Inferior parietal cortex (tissue), 1 donor: ENCODE measurements around the gene SNX21.
"Not testable (repeated sequence)": the region's sequence is repeated elsewhere in the genome, so short reads cannot be mapped to it uniquely, and the experiment has no call there.

Experiments used
- DNase-seq: peaks from one replicate; pipeline ENCODE4 v3.0.0-alpha.2; 2016; ENCODE audit errors: extremely low spot score

The SNX21 gene

DNA sequence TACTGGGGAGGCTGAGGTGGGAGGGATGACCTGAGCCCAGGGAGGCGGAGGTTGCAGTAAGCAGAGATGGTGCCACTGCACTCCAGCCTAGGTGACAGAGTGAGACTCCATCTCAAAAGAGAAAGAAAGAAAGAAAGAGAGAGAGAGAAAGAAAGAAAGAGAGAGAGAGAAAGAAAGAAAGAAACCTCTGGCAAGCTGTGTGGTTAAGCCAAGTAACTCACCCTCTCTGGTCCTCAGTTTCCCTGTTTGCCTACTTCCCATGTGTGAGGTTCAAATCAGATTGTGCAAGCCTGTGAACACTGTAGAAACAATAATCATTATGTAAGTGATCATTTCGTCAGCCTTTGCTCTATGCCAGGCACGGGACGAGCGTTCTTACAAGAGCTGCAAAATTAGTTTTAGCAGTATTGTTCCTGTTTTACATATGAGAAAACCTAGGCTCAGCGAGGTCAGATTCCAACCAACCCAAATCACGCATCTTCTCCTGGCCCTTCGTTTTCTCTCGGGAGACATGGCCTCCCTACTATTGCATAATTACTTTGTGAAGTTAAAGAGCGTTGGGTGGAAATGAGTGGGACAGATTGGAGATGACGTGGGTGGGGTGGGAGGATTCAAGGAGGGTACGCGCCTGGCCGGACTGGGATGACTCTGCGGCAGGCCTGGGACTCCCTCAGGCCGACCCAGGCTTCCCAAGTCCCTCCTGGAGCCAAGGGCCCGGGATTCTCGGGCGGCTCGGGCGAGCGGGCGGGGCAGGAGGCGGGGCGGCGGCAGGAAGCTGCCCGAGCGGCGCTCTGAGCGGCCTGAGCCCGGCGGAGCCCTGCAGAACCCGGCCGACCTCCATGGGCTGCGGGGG, at the start of gene SNX21:
Gene SNX21, plus strand, starts transcription at position 770 of the 853 bp plus-strand sequence. CDS start 121 bp downstream, outside the sequence.
- DNase-seq = peak; percentile 48

- no peak for DNase-seq
Measured at GRCh38 chr20:45788351-45788750, 45.2 kb upstream of the SNX21 start.

DNA sequence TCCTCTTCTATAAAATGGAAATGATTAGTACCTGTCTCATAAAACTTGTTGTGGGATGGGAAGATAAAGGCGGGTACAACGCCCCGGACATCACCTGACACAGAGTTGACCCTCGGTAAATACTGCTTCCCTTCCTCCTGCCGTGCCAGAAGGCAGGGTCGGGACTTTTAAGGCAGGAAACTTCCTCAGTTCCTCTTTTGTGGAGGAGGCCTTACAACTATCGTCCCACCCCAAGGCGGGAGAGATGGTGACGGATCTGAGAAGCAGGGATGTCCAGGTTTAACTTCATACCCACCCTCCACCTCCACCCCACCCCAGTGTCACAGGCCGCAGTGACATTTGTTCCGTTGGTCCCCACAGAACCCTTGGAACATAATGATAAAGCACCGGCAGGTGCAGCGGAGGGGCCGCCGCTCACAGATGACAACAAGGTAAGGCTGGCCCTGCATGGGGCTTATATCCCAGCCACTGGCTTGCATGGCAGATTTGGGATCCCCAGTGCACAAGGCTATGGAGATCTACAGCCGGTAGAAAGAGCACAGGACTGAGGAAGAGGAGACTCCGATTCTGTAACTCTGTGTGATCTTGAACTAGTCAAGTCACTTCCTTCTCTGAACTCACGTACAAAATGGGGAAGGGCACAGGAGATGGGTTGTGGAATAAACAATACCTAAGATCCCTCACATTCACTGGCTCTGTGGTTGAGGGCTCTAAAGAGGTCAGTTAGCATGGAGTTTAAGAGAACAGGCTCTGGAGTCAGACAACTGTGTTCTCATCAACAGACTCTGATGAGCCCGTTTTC, 41.1 kb upstream of the SNX21 start:
- DNase-seq = no peak

DNA sequence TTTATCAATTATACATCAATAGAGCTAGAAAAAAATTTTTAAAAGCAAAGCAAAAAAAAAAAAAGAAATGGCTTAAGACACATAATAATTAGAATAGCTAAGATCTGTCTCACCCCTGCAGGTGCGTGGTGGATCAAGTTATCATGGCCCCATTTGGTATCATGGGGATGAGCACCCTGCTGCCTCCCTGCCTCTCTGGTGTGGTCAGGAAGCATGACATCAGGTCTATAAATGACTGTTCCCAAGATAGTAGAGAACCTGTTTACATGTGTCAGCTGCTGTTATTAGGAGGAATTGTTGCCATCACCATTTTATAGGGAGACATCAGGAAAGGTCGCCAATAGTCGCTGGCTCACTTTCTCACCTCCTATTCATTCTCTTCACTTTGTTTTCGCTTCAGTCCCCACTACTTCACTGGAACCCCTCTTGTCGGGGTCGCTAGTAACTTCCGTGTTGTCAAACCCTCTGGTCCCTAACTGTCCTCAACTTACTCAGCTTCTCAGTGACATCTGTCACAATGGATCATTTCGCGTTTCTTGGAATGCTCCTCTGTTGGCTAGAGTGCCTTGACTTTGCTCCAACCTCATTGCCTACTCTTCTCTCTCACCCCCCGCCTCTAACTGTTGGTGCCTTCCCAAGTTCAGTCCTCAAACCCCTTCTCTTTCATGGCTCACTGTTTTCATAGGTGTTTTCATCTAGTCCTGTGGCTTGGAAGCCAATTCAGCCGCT, 37.1 kb upstream of the SNX21 start:
- DNase-seq = no peak

DNA sequence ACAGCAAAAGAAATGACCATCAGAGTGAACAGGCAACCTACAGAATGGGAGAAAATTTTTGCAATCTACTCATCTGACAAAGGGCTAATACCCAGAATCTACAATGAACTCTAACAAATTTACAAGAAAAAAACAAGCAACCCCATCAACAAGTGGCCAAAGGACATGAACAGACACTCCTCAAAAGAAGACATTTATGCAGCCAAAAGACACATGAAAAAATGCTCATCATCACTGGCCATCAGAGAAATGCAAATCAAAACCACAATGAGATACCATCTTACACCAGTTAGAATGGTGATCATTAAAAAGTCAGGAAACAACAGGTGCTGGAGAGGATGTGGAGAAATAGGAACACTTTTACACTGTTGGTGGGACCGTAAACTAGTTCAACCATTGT, 36.1 kb upstream of the SNX21 start:
- DNase-seq = not testable (repeated sequence)

GRCh38 chr20:45797955-45798354, 35.6 kb upstream of the SNX21 start:
- not testable (repeated sequence) for DNase-seq

- peak; percentile 56 for DNase-seq
Measured at GRCh38 chr20:45798935-45799642, 34.5 kb upstream of the SNX21 start.

- no peak for DNase-seq
Measured at GRCh38 chr20:45801851-45802250, 31.7 kb upstream of the SNX21 start.

DNA sequence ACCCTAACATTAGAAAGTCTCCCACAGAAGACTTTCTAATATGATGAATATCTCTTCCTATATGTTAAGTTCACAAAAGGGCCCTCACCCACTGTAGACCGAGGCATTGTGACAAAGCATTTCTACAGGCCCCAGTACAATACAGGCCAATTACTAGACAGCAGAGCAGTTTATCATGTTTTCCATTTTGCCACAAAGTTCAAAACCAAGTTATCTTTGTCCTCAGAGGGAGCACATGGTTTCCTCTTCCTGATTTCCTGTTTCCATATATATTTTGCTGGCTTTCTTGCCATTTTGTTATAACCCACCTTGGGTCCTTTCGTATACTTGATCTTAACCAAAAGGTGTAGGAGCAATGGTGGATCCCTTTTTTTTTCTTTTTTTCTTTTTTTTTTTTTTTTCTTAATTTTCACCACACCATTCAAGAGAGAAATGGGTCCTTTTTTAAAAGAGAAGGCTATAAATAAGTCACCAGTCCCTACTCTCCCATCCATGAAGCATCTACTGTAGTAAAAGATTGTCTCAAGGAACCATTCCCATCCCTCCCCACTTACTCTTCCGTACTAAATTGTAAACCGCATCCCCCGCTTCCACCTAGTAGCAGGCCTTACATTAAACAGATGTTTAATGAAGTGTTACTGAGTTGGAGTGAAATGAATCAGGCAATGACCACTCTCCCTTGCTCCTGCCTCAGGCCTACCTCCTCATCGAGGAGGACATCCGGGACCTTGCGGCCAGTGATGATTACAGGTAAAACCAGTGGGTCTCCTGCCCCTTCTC, 23.2 kb upstream of the SNX21 start:
- DNase-seq = no peak

DNA sequence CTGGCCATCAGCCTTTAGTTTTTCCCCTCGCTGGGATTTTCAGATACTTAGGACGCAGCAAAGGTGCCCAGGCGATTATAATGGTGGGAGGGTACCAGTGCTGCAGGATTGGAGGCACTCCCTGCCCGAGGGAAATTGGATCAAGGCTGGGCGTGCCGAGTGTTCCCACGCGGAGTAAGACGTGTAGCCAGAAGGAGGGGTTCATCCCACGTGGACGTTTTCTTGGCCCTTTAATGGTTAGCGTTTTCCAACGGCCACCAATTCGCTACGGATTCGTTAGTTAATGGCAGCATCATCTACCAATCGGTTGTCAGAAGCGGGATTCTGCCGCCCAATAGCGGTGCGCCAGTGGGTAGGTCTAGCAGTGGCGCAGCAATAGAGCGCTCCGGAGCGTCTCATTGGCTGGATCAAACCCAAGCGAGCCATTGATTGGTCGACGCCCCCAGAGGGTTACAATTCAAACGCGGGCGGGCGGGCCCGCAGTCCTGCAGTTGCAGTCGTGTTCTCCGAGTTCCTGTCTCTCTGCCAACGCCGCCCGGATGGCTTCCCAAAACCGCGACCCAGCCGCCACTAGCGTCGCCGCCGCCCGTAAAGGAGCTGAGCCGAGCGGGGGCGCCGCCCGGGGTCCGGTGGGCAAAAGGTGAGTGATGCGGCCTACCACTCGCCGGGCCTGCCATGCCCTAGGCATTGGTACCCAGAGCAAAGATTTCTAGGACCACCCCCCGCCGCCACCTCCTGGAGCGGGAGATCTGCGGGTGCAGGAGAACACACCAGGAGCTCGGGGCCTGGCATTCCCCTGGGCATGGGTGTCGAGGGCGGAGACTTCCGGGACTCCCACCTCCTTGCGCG, 21.2 kb upstream of the SNX21 start, which contains the start of gene UBE2C:
Gene UBE2C, plus strand, starts transcription at position 488 of the 849 bp plus-strand sequence. Its CDS starts 52 bp downstream, at position 540.
- peak; percentile 100 for DNase-seq

- DNase-seq = no peak
Measured at GRCh38 chr20:45813006-45813340, 20.6 kb upstream of the SNX21 start.

GRCh38 chr20:45813489-45813888, 20.1 kb upstream of the SNX21 start:
- DNase-seq = no peak

DNA sequence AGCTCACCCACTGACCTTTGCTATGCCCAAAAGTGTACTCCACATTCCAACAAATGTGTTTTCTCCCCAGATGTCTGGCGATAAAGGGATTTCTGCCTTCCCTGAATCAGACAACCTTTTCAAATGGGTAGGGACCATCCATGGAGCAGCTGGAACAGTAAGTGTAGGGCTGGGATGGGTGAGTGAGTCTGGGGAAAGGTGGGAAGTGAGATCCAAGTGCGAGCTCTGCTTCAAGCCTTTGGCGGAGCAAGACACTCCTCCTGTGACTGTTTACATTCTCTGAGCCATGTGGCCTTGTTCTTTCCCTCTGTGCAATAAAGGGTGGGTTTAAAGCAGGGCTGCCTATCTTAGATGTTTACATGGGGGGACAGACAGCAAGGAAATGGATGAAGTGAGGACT, 19.3 kb upstream of the SNX21 start:
- no peak for DNase-seq

DNA sequence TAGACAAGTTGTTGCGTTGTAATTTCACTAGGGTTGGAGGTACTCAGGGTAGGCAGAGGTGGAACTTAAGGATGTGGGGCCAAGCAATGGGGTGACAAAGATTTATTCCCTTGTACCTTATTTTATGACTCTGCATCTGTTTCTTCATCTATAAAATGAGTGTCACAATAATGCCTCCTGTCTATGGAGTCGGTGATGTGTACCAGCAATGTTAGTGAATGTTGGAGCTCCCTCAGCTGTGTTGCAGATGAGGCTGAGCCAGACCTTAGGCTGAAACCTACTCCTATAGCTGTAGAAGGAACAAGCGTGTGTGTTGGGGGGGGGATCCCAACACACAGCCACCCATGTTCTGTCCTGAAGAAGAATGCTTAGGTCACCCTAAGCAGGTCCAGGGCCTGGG, 16.6 kb upstream of the SNX21 start:
- DNase-seq = no peak

- no peak for DNase-seq
Measured at GRCh38 chr20:45817376-45818194, 16.0 kb upstream of the SNX21 start.

GRCh38 chr20:45818239-45818638, 15.4 kb upstream of the SNX21 start:
- no peak for DNase-seq

DNA sequence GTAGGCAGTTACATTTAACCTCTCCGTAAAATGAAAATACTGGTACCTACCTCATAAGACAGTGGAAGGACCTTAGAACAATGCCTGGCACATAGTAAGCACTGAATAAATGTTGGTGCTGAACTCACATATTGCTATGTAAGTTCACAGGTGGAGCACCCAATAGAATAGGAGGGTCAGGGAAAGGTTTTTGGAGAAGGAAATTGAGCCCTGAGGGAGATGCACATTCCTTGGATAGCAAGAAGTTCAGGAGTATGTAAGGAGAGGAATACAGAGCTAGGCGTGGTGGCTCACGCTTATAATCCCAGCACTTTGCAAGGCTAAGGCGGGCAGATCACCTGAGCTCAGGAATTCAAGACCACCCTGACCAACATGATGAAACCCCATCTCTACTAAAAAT, 14.1 kb upstream of the SNX21 start:
- no peak for DNase-seq

DNA sequence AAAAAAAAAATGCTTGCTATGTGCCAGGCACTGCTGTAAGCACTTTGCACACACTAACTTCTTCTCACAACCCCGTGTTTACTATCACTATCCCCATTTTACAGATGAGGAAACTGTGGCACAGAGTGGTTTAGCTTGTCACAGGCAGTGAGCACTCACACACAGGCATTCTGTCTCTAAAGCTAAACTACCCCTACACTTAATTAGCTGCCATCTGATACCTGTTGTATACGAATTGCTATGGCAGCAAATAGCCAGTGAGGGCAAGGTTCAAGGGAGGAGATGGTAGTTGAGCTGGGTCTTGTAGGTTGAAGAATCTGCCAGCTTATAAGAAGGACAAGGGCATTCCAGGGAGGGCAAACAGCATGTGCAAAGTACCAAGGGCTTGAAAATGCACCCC, 11.7 kb upstream of the SNX21 start:
- DNase-seq = no peak

DNA sequence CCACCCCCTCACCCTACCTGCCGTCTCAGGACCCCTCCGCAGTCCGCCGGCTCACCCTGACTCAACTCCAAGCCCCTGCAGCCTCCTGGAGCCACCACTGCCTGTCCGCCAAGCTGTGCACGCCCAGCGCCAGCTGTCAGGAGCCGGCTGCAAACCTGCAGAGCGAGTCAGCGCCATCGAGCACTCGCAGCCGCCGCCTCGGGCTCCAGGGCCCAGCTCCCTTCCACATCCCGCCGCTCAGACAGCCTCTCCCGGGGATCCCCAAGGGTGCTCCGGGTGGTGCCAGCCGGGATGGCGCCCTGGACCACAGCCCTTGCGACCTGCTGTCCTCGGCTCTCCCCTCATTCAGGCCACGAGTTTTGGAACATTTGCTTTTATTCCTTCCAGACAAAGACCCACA, 10.7 kb upstream of the SNX21 start:
- no peak for DNase-seq
